Hepatocyte (in vitro differentiated cells): ENCODE data around the gene MYH7B.

Source experiments
- EZH2 ChIP-seq: fragments of 200-600 bp; sonication (generic); IDR thresholded peaks from 2 replicates; pipeline ENCODE4 v1.6.1; 2016; ENCODE audit warnings: antibody characterized with exemption, mild to moderate bottlenecking, borderline replicate concordance
- EZH2phosphoT487 ChIP-seq: fragments of 200-600 bp; sonication (generic); IDR thresholded peaks from one replicate; pipeline ENCODE4 v1.6.1; 2018; ENCODE audit warnings: antibody characterized with exemption, mild to moderate bottlenecking, low read depth, moderate library complexity; ENCODE audit not compliant: unreplicated experiment, severe bottlenecking

GRCh38 chr20:34971561-34972235 lies 16.0 kb downstream of the MYH7B start:
- TF ChIP-seq EZH2: no peak
- no peak for TF ChIP-seq EZH2phosphoT487
